H9 (cell line): ENCODE measurements around the gene BPTF. TPM values are rescaled to one million over a fixed set of nuclear protein-coding genes. Genes with fewer than 3 reads are reported as not detected.

Source experiments
- DNase-seq: peaks from one replicate; pipeline ENCODE4 v3.0.0-alpha.2; 2017
- H2AFZ ChIP-seq: one replicate; pipeline ENCODE4 v1.6.1; 2013; ENCODE audit warnings: mild to moderate bottlenecking, low read length, control low read depth, moderate library complexity
- H2AK5ac ChIP-seq: 2 replicates; pipeline ENCODE4 v1.6.1; 2013; ENCODE audit warnings: low read length, control low read depth, mixed read lengths; ENCODE audit not compliant: insufficient read length
- H2BK120ac ChIP-seq: one replicate; pipeline ENCODE4 v1.6.1; 2013; ENCODE audit warnings: low read depth, mild to moderate bottlenecking, low read length, control low read depth, inconsistent platforms; ENCODE audit not compliant: poor library complexity, severe bottlenecking
- H2BK12ac ChIP-seq: 2 replicates; pipeline ENCODE4 v1.6.1; 2013; ENCODE audit warnings: low read length, control low read depth, mixed read lengths, low read depth; ENCODE audit not compliant: insufficient read length
- H2BK15ac ChIP-seq: 2 replicates; pipeline ENCODE4 v1.6.1; 2013; ENCODE audit warnings: low read depth, low read length, control low read depth
- H2BK20ac ChIP-seq: one replicate; pipeline ENCODE4 v1.6.1; 2013; ENCODE audit warnings: low read depth, mild to moderate bottlenecking, low read length, control low read depth, inconsistent platforms; ENCODE audit not compliant: poor library complexity, severe bottlenecking
- H2BK5ac ChIP-seq: 2 replicates; pipeline ENCODE4 v1.6.1; 2013; ENCODE audit warnings: low read length, control low read depth, mixed read lengths; ENCODE audit not compliant: insufficient read length
- H3K14ac ChIP-seq: 2 replicates; pipeline ENCODE4 v1.6.1; 2013; ENCODE audit warnings: low read length, control low read depth; ENCODE audit not compliant: insufficient read depth
- H3K18ac ChIP-seq: 2 replicates; pipeline ENCODE4 v1.6.1; 2013; ENCODE audit warnings: low read depth, mild to moderate bottlenecking, mixed read lengths, low read length, control low read depth; ENCODE audit not compliant: insufficient read length
- H3K23ac ChIP-seq: 2 replicates; pipeline ENCODE4 v1.6.1; 2013; ENCODE audit warnings: low read length, control low read depth, mixed read lengths, low read depth; ENCODE audit not compliant: insufficient read length
- H3K23me2 ChIP-seq: 2 replicates; pipeline ENCODE4 v1.6.1; 2013; ENCODE audit warnings: low read depth, mild to moderate bottlenecking, mixed read lengths, low read length, control low read depth; ENCODE audit not compliant: insufficient read length, poor library complexity, severe bottlenecking
- H3K27ac ChIP-seq: 2 replicates; pipeline ENCODE4 v1.5.1; 2013; ENCODE audit warnings: low read length, control low read depth, mixed read lengths, low read depth; ENCODE audit not compliant: insufficient read length
- H3K27me3 ChIP-seq: 2 replicates; pipeline ENCODE4 v1.6.1; 2013; ENCODE audit warnings: low read length, control low read depth, inconsistent platforms; ENCODE audit not compliant: insufficient read depth
- H3K4ac ChIP-seq: 2 replicates; pipeline ENCODE4 v1.6.1; 2013; ENCODE audit warnings: low read depth, mild to moderate bottlenecking, control low read depth, inconsistent platforms, low read length, moderate library complexity
- H3K4me1 ChIP-seq: 2 replicates; pipeline ENCODE4 v1.6.1; 2013; ENCODE audit warnings: low read length, control low read depth, inconsistent platforms; ENCODE audit not compliant: insufficient read depth
- H3K4me2 ChIP-seq: 2 replicates; pipeline ENCODE4 v1.6.1; 2013; ENCODE audit warnings: low read length, control low read depth, mixed read lengths; ENCODE audit not compliant: insufficient read length, insufficient read depth
- H3K56ac ChIP-seq: 2 replicates; pipeline ENCODE4 v1.6.1; 2013; ENCODE audit warnings: low read depth, mild to moderate bottlenecking, mixed read lengths, low read length, control low read depth; ENCODE audit not compliant: insufficient read length
- H3K79me1 ChIP-seq: 2 replicates; pipeline ENCODE4 v1.6.1; 2013; ENCODE audit warnings: low read depth, mild to moderate bottlenecking, moderate library complexity, low read length, control low read depth, inconsistent platforms; ENCODE audit not compliant: insufficient read depth, poor library complexity, severe bottlenecking
- H3K79me2 ChIP-seq: 2 replicates; pipeline ENCODE4 v1.6.1; 2013; ENCODE audit warnings: low read length, control low read depth, inconsistent platforms; ENCODE audit not compliant: insufficient read depth
- H3K9ac ChIP-seq: 2 replicates; pipeline ENCODE4 v1.6.1; 2013; ENCODE audit warnings: low read length, control low read depth, mixed read lengths; ENCODE audit not compliant: insufficient read length; ENCODE audit errors: extremely low read depth
- H3K9me3 ChIP-seq: one replicate; pipeline ENCODE4 v1.6.1; 2013; ENCODE audit warnings: low read depth, low read length, inconsistent platforms; ENCODE audit not compliant: control insufficient read depth
- H3T11ph ChIP-seq: one replicate; pipeline ENCODE4 v1.6.1; 2013; ENCODE audit warnings: mild to moderate bottlenecking, low read length, control low read depth, inconsistent platforms
- H4K20me1 ChIP-seq: one replicate; pipeline ENCODE4 v1.6.1; 2013; ENCODE audit not compliant: control insufficient read depth, insufficient read length, insufficient read depth
- H4K5ac ChIP-seq: 2 replicates; pipeline ENCODE4 v1.6.1; 2013; ENCODE audit warnings: low read depth, mild to moderate bottlenecking, mixed read lengths, low read length, control low read depth; ENCODE audit not compliant: insufficient read length
- H4K8ac ChIP-seq: replicated peaks from 2 replicates; pipeline ENCODE4 v1.6.1; 2013; ENCODE audit warnings: low read length, control low read depth, mixed read lengths, low read depth; ENCODE audit not compliant: insufficient read length
- H4K91ac ChIP-seq: 2 replicates; pipeline ENCODE4 v1.6.1; 2013; ENCODE audit warnings: low read depth, mild to moderate bottlenecking, moderate library complexity, mixed read lengths, low read length, control low read depth; ENCODE audit not compliant: insufficient read length
- H3K27ac Mint-ChIP-seq, 3 experiments: 2 replicates in 2 of 3; 3 replicates in 1 of 3; pipeline ENCODE4 v1.8.0; 2020 to 2021; ENCODE audit warnings: mixed read lengths in 3 of 3, mild to moderate bottlenecking in 1 of 3, moderate library complexity in 1 of 3
- H3K27me3 Mint-ChIP-seq: 2 replicates; pipeline ENCODE4 v1.8.0; 2021; ENCODE audit warnings: low read depth, mild to moderate bottlenecking, moderate library complexity, mixed read lengths
- H3K36me3 Mint-ChIP-seq, 3 experiments: 2 replicates in 2 of 3; 3 replicates in 1 of 3; pipeline ENCODE4 v1.8.0; 2020 to 2021; ENCODE audit warnings: low read depth in 3 of 3, mixed read lengths in 3 of 3; ENCODE audit not compliant: insufficient read depth in 1 of 3
- H3K4me1 Mint-ChIP-seq, 2 experiments: 2 replicates each; pipeline ENCODE4 v1.8.0; 2020; ENCODE audit warnings: mixed read lengths in 2 of 2
- H3K4me3 Mint-ChIP-seq, 2 experiments: 2 replicates in 1 of 2; 3 replicates in 1 of 2; pipeline ENCODE4 v1.8.0; 2020 to 2021; ENCODE audit warnings: mild to moderate bottlenecking in 2 of 2, mixed read lengths in 2 of 2, moderate library complexity in 1 of 2
- H3K9me3 Mint-ChIP-seq, 2 experiments: 2 replicates in 1 of 2; 3 replicates in 1 of 2; pipeline ENCODE4 v1.8.0; 2020; ENCODE audit warnings: mild to moderate bottlenecking in 2 of 2, mixed read lengths in 2 of 2, moderate library complexity in 1 of 2
- CTCF ChIP-seq: fragments of 200-600 bp; sonication (generic); conservative IDR thresholded peaks from 3 replicates; pipeline ENCODE4 v1.8.0; 2021; ENCODE audit warnings: antibody characterized with exemption, mild to moderate bottlenecking
- WGBS: extraction: QIAGEN DNeasy Blood & Tissue Kit; methylation state at CpG from one replicate; pipeline ENCODE4 v1.1.7; 2013; ENCODE audit warnings: missing lambda C conversion rate, low lambda C conversion rate, mixed read lengths; ENCODE audit not compliant: insufficient read length; ENCODE audit errors: extremely low coverage; 5-methylcytosine and 5-hydroxymethylcytosine counted together
- long read RNA-seq: library from polyadenylated mRNA; unstranded; transcript quantifications from one replicate; pipeline ENCODE4 v2.0.0, GENCODE V29; 2020
- total RNA-seq: library from RNA; stranded (reverse); gene quantifications from 2 replicates; pipeline ENCODE4 v1.2.1, GENCODE V29; 2021

Gene BPTF
- 201 and 203 TPM in 2 replicates for total RNA-seq
- long read RNA-seq, partial matches to known transcripts, result 46 of 55 reads
- long read RNA-seq, other reads (novel, unspliced or antisense), result 9 of 55 reads

GRCh38 chr17:67824735-67825626 lies at the start of gene BPTF:
Gene BPTF, plus strand, starts transcription at chr17:67825503. Its CDS starts 222 bp downstream, at chr17:67825725.
- H3K36me3 Mint-ChIP-seq, result peaks cover 7 to 29% (median 18%) of the 10 kb centered on the region in 3 experiments; a peak in 6 of 7 replicates
- H4K91ac ChIP-seq, result no peak within 1 kb of the TSS
- H3K18ac ChIP-seq, result peak within 1 kb of the TSS; percentile 71

More at GRCh38 chr17:67824735-67825626, at the start of gene BPTF:
- Mint-ChIP-seq H3K4me1 (peaks cover 17 to 25% of the 10 kb centered on the region in 2 experiments), H3K27ac (peak within 1 kb of the TSS; percentile 98 to 100 (median 99)), H3K4me3 (peak within 1 kb of the TSS; percentile 96 to 98), H3K27me3 (peaks cover 7% of the 10 kb centered on the region), H3K9me3 (peaks cover 0 to 3% of the 10 kb centered on the region in 2 experiments; a peak in 1 of 5 replicates)
- no peak within 1 kb of the TSS for H2AK5ac ChIP-seq
- no peak within 1 kb of the TSS for H2BK20ac ChIP-seq
- H3K27ac ChIP-seq, result peak within 1 kb of the TSS; percentile 66
- H3K23me2 ChIP-seq, result peaks cover 5% of the 10 kb centered on the region
- no CpG with 5 or more reads among the region's 88 CpGs for WGBS
- H3K4ac ChIP-seq, result no peak within 1 kb of the TSS
- H3K9me3 ChIP-seq, result no peaks in the 10 kb centered on the region
- H3K4me1 ChIP-seq, result no peaks in the 10 kb centered on the region
- no peak within 1 kb of the TSS for H4K8ac ChIP-seq
- H3T11ph ChIP-seq, result no peak within 1 kb of the TSS
- H3K9ac ChIP-seq, result peak within 1 kb of the TSS; percentile 86
- peak within 1 kb of the TSS; percentile 88 for H3K14ac ChIP-seq
- no peaks in the 10 kb centered on the region for H3K79me1 ChIP-seq
- H4K20me1 ChIP-seq, result no peaks in the 10 kb centered on the region
- peaks cover 21% of the 10 kb centered on the region; the same call in 1 of the 2 replicates for H3K79me2 ChIP-seq
- peak within 1 kb of the TSS; percentile 79 for H3K4me2 ChIP-seq
- H2BK120ac ChIP-seq, result no peak within 1 kb of the TSS
- H2AFZ ChIP-seq, result peak within 1 kb of the TSS; percentile 37
- H3K27me3 ChIP-seq, result no peaks in the 10 kb centered on the region
- TF ChIP-seq CTCF, result peak; percentile 96
- no peak within 1 kb of the TSS for H2BK15ac ChIP-seq
- H2BK12ac ChIP-seq, result no peak within 1 kb of the TSS
- DNase-seq, result peak; percentile 96
- H3K23ac ChIP-seq, result no peak within 1 kb of the TSS
- H3K56ac ChIP-seq, result peak within 1 kb of the TSS; percentile 13
- H2BK5ac ChIP-seq, result peak within 1 kb of the TSS; percentile 6
- peak within 1 kb of the TSS; percentile 19 for H4K5ac ChIP-seq
